OCI-LY7 (cell line): ENCODE results near the gene HDAC9.

Experiments used
- CTCF ChIP-seq: fragments of 200-600 bp; sonication (generic); conservative IDR thresholded peaks from 2 replicates; pipeline ENCODE4 v1.5.1; 2014; ENCODE audit warnings: mild to moderate bottlenecking, antibody characterized with exemption, low read length, moderate library complexity, mixed read lengths
- EZH2phosphoT487 ChIP-seq: fragments of 200-600 bp; sonication (generic); IDR thresholded peaks from 2 replicates; pipeline ENCODE4 v1.6.1; 2018; ENCODE audit warnings: low read depth, borderline replicate concordance, mild to moderate bottlenecking, mixed run types, antibody characterized with exemption, low read length, moderate library complexity, mixed read lengths

- TF ChIP-seq CTCF (no peak), EZH2phosphoT487 (no peak)
Measured at GRCh38 chr7:18552943-18553604, 57.5 kb downstream of the HDAC9 start.
